ENCODE measurements around the gene PZP.

The PZP gene

GRCh38 chr12:9122091-9122609 lies 86.0 kb downstream of the PZP start:
- DNase-seq = no peak

- DNase-seq = no peak
These were observed 87.6 kb downstream of the PZP start for GRCh38 chr12:9120487-9121184.

DNA sequence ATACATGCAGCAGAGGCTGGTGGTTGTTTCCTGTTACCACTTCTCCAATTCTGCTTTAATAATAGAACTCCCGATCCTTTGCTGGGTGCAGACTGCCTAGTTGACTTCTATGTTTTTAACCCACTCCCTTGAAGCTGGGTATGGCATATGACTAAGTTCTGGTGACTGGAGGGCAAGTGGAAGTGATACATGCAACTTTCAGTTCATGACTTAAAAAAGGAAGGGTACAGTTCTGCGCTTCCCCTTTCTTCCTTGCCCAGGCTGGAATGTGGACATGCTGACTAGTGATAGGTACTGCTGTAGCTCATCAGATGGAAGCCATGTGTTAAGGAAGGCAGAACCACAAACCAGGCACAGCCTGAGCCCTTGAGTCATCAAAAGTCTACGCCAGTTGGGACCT lies 90.0 kb downstream of the PZP start:
- DNase-seq = no peak

DNA sequence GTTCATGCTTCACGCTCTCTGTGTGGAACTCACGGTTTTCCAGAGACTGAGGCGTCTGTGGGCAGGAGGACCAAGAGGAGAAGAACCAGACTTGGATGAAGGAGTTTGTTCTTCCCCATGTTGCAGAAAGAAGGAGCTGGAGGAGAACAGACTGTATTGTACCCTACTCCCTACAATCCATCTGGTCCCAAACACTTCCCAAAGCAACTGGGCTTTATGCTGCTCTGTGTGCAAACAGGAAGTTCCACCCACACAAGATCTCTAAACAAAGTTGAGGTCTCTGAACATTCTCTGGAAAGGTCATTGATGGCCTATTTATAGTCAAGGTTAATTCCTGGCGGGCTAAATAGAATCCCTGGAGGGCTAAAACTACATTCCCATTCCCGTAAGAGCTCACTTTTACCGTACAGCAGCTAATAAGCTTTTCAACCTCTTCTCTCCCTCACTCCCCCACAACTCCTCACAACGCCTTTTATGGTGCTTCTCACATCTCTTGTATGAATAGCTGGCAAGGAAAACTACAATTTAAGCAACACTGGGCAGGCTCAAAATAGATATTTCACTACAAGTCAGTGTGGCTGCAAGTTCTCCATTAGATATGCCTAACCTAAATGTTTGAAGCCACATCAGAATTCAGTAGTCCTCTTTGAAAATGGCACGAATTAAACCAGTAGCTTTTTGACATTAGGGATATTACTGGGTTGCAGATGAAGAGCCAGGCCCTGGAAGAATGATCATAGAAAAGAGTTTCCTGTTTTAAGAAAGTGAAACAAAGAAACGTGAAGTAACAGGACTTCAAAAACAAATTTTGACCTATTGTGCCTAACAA lies 92.2 kb downstream of the PZP start, which contains the start of gene A2M:
TSS of gene A2M (minus strand) at position 189 of the 829 bp plus-strand sequence. CDS start at position 119, 70 bp downstream.
- no peak for DNase-seq

DNA sequence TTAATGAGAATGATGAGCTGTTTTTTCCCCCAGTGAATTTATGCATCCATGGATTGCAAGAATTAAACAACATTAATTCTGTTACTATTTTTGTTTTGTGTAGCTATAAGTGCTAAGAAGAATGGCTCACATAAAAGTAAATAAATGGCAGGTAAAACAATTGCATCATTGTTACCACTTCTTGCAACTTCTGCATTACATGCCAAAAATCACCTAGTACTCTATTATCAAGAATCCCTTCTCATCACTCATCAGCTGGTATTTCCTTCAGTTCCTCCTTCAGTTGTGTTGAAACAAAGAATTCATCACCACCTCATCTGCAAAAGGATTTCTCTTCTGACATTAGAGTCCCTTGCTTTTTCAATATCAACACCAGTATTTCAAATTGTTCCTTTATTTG lies 93.2 kb downstream of the PZP start:
- DNase-seq = no peak

- DNase-seq = no peak
These were observed 94.2 kb downstream of the PZP start for GRCh38 chr12:9113987-9114309.

- no peak for DNase-seq
These were observed 94.8 kb downstream of the PZP start for GRCh38 chr12:9113296-9113986.

GRCh38 chr12:9112076-9112853 lies 95.9 kb downstream of the PZP start:
- DNase-seq = no peak

DNA sequence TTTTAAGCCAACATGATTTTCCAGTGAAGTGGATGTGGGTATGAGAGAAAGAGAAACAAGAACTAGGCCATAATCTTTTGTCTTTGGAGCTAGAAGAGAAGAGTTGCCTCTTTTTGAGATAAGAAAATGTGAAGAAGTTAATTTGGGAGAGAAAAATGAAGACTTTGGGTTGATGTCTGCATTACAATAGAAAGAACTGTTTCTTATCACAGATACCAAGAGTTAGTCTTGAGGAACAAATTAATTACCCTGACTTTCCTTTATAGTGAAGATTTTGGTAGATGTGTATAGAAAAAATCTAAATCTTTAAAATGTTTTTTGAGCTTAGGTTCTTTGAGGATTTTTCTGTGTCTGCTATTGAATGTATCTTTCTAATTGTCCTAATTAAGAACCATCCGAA lies 96.7 kb downstream of the PZP start:
- DNase-seq = no peak

GRCh38 chr12:9109737-9110491 lies 98.3 kb downstream of the PZP start:
- DNase-seq = no peak

- DNase-seq = no peak
These were observed 99.0 kb downstream of the PZP start for GRCh38 chr12:9109213-9109522.

GRCh38 chr12:9108504-9109212 lies 99.5 kb downstream of the PZP start:
- no peak for DNase-seq

GRCh38 chr12:9107542-9107873 lies 100.7 kb downstream of the PZP start:
- no peak for DNase-seq

GRCh38 chr12:9106610-9107541 lies 101.3 kb downstream of the PZP start:
- DNase-seq = no peak

DNA sequence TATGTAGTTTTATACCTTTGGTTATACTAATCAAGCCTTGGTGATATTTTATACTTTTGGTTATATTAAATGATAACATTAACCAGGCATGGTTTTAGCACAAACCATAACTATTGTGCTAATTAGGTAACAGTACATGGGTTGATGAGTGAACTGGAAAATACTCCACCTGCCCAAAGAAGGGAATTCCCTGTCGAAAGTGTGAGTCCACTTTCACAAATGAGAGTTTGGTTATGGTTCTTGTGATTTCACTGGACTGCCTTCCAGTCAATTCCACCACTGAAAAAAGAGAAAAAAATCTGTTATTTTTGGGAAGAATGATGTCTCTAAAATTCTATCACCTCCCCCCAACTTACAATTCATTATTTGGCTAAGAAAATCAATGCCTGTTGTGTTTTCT lies 102.1 kb downstream of the PZP start:
- DNase-seq = no peak

DNA sequence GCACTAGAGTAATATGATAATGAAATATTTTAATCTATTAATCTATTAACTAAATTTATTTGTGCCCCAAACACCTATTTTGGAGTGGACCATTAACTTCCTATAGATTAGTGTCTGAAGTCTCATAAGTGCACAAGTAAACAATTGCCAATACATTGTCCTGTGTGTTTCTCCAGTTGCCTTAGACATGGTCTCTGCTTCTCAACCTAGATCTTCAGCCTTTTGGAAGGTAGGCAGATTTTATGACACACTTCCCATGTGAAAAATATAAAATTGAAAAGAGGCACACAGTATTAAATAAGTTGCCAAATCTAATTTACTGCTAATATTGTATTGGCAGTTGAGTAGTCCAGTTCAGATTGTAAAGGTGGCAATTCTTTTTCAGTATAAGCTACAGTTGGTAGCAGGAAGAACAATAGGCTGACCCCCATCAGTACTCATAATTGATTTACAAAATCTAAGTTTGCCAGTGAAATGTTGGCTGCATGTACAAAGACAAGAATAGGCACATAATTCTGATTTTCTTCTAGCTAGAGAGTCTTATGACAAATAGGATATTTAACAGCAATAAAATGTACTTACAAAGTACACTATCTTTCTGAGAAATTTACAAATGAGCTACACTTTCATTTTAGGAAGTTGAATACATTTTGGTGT lies 103.3 kb downstream of the PZP start:
- no peak for DNase-seq

- no peak for DNase-seq
These were observed 104.1 kb downstream of the PZP start for GRCh38 chr12:9104087-9104486.

DNA sequence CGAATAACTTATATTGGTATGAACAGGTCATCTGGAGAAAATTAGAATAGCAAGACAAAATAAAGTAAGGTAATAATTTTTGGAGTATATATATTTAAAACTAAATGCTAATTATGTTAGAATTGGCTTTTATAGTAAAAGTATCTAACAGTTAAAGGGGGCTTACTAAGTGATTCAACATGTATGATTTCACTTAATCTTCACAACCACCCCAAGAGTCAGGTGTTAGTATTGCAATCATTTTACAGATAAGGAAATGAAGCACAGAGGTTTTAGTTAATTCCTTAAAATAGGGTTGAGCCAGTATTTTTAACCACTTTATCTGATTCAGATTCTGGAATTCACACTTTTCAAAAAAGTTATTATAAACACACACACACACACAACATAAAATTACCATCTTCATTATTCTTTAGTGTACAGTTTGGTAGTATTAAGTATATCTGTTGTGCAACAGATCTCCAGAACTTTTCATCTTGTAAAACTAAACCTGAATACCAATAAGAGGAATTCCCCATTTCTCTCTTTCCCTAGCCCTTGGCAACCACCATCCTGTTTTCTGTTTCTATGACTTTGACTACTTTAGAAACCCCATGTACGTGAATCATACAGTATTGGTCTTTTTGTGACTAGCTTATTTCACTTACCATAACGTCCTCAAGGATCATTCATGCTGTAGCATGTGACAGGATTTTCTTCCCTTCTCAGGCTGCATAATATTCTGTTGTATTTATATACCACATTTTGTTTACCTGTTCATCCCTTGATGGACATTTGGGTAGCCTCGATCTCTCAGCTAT lies 104.9 kb downstream of the PZP start:
- no peak for DNase-seq

GRCh38 chr12:9101018-9101687 lies 107.0 kb downstream of the PZP start:
- no peak for DNase-seq
